ENCODE measurements around the gene ACO2. TPM values are rescaled to one million over a fixed set of nuclear protein-coding genes. Genes with fewer than 3 reads are reported as not detected.

Gene ACO2
- total RNA-seq, 1 experiment from 2014 or later = 66.6 TPM

GRCh38 chr22:41517172-41518047 lies 48.5 kb downstream of the ACO2 start:
- peak overlapping the region in 2 of 3 experiments; percentile 44 to 61; a peak in 2 of 7 replicates for H3K27ac Mint-ChIP-seq
- H3K27ac ChIP-seq (ENCODE audit: insufficient read length, low read depth, low read length) = no peak overlapping the region

More at GRCh38 chr22:41517172-41518047, 48.5 kb downstream of the ACO2 start:
- Mint-ChIP-seq H3K4me3 (no peak overlapping the region), H3K36me3 (ENCODE audit: insufficient read depth in 1 of 3, low read depth in 3 of 3) (peaks cover 18 to 31% (median 29%) of the 10 kb centered on the region in 3 experiments; a peak in 6 of 7 replicates), H3K27me3 (ENCODE audit: low read depth) (no peaks in the 10 kb centered on the region), H3K9me3 (no peaks in the 10 kb centered on the region), H3K4me1 (peaks cover 14% of the 10 kb centered on the region in 2 experiments)
- Histone ChIP-seq H3K9ac (ENCODE audit: extremely low read depth, insufficient read length, low read length) (no peak overlapping the region), H3T11ph (ENCODE audit: low read length) (no peak overlapping the region), H3K18ac (ENCODE audit: insufficient read length, low read depth, low read length) (no peak overlapping the region), H3K4me2 (ENCODE audit: insufficient read depth, insufficient read length, low read length) (no peak overlapping the region), H3K23me2 (ENCODE audit: insufficient read length, low read depth, low read length, poor library complexity, severe bottlenecking) (no peaks in the 10 kb centered on the region), H2BK120ac (ENCODE audit: low read depth, low read length, poor library complexity, severe bottlenecking) (no peak overlapping the region), H4K5ac (ENCODE audit: insufficient read length, low read depth, low read length) (no peak overlapping the region), H2BK12ac (ENCODE audit: insufficient read length, low read depth, low read length) (no peak overlapping the region), H2BK15ac (ENCODE audit: low read depth, low read length) (no peak overlapping the region; the same call in 1 of the 2 replicates), H3K23ac (ENCODE audit: insufficient read length, low read depth, low read length) (no peak overlapping the region), H3K9me3 (ENCODE audit: control insufficient read depth, low read depth, low read length) (no peaks in the 10 kb centered on the region), H2AK5ac (ENCODE audit: insufficient read length, low read length) (no peak overlapping the region), H3K56ac (ENCODE audit: insufficient read length, low read depth, low read length) (no peak overlapping the region), H4K20me1 (ENCODE audit: control insufficient read depth, insufficient read depth, insufficient read length) (no peaks in the 10 kb centered on the region), H2BK5ac (ENCODE audit: insufficient read length, low read length) (no peak overlapping the region), H3K14ac (ENCODE audit: insufficient read depth, low read length) (no peak overlapping the region; the same call in 1 of the 2 replicates), H4K91ac (ENCODE audit: insufficient read length, low read depth, low read length) (no peak overlapping the region), H4K8ac (replicated peaks; ENCODE audit: insufficient read length, low read depth, low read length) (no peak overlapping the region), H2AFZ (ENCODE audit: low read length) (no peak overlapping the region), H3K4ac (ENCODE audit: low read depth, low read length) (no peak overlapping the region), H2BK20ac (ENCODE audit: low read depth, low read length, poor library complexity, severe bottlenecking) (no peak overlapping the region), H3K79me1 (ENCODE audit: insufficient read depth, low read depth, low read length, poor library complexity, severe bottlenecking) (no peaks in the 10 kb centered on the region), H3K27me3 (ENCODE audit: insufficient read depth, low read length) (no peaks in the 10 kb centered on the region), H3K4me1 (ENCODE audit: insufficient read depth, low read length) (peaks cover 5% of the 10 kb centered on the region; the same call in 1 of the 2 replicates), H3K79me2 (ENCODE audit: insufficient read depth, low read length) (no peaks in the 10 kb centered on the region)
- no CpG with 5 or more reads among the region's 22 CpGs for WGBS (ENCODE audit: extremely low coverage, insufficient read length, low lambda C conversion rate)
- TF ChIP-seq CTCF (conservative IDR thresholded peaks at IDR 0.05) = peak; percentile 95
- DNase-seq = peak; percentile 64

Measured in H9 (cell line).